Ectodermal cell (in vitro differentiated cells): Measurements from ENCODE around the gene OR4D1.

Source experiments
- H3K27ac ChIP-seq: 2 replicates; pipeline ENCODE4 v1.7.0; 2013; ENCODE audit warnings: mild to moderate bottlenecking, low read depth, low read length; ENCODE audit not compliant: insufficient read depth, poor library complexity, severe bottlenecking
- H3K27me3 ChIP-seq: 2 replicates; pipeline ENCODE4 v1.7.0; 2013; ENCODE audit warnings: mild to moderate bottlenecking, low read length; ENCODE audit not compliant: insufficient read depth, control insufficient read depth, poor library complexity, severe bottlenecking
- H3K36me3 ChIP-seq: one replicate; pipeline ENCODE4 v1.7.0; 2013; ENCODE audit warnings: low read length; ENCODE audit not compliant: control insufficient read depth, insufficient read depth
- H3K4me1 ChIP-seq: one replicate; pipeline ENCODE4 v1.7.0; 2013; ENCODE audit warnings: low read length; ENCODE audit not compliant: control insufficient read depth, insufficient read depth
- H3K4me3 ChIP-seq: 2 replicates; pipeline ENCODE4 v1.7.0; 2013; ENCODE audit warnings: low read depth, low read length, control low read depth; ENCODE audit not compliant: insufficient read depth
- H3K9me3 ChIP-seq: 2 replicates; pipeline ENCODE4 v1.7.0; 2013; ENCODE audit warnings: mild to moderate bottlenecking, low read length, moderate library complexity; ENCODE audit not compliant: control insufficient read depth
- WGBS, 2 experiments: methylation state at CpG; one replicate each; pipeline ENCODE4 v1.1.7; 2013; ENCODE audit warnings: missing lambda C conversion rate in 2 of 2; 5-methylcytosine and 5-hydroxymethylcytosine counted together

The OR4D1 gene

DNA sequence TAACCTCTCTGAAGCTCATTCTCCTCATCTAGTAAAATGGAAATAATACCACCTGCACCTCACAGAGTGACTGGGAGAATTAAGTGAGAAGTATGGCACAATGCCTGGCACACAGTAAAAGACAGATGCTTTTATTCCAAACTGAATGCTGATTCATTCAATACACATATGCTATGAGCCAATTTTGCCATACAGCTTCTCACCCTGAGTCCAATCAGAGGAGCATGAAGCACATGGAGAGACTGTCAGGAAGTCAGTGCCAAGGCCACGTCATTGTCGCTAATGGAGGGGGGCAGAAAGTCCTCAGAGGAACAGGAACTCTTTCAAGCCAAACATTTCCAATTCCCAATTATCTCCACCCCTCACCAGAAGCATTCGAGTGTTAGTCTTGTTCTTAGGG, 59.3 kb downstream of the OR4D1 start:
- WGBS, 2 experiments = 95% methylated on average over 3 of the region's 3 CpGs
- H3K27ac ChIP-seq = no peak overlapping the region
- peaks cover 11% of the 10 kb centered on the region for H3K36me3 ChIP-seq

DNA sequence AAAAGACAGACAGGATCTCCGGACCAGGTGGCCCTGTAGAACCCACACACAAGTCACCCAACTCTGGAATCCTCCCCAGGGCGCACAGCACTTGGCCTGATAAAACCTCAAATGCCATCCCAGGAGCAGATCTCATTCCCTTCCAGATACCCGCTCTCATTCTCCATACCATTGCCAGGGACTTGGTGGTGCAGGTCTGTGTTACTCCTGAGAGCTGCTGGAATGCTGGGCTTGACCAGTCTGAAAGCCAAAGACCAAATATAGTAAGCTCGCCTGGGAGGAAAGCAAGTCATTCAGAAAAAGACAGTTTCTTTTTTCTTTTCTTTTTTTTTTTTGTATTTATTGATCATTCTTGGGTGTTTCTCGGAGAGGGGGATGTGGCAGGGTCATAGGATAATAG, 60.2 kb downstream of the OR4D1 start:
- Histone ChIP-seq H3K27ac (no peak overlapping the region), H3K36me3 (peaks cover 15% of the 10 kb centered on the region)
- WGBS, 2 experiments = 88 to 94% methylated on average over 4 of the region's 5 CpGs

More for the DNA sequence above, 59.3 kb downstream of the OR4D1 start:
- H3K27me3 ChIP-seq = no peaks in the 10 kb centered on the region
- no peak overlapping the region for H3K4me3 ChIP-seq
- no peaks in the 10 kb centered on the region for H3K4me1 ChIP-seq
- no peaks in the 10 kb centered on the region for H3K9me3 ChIP-seq

More for the DNA sequence above, 60.2 kb downstream of the OR4D1 start:
- Histone ChIP-seq H3K27me3 (no peaks in the 10 kb centered on the region), H3K4me1 (no peaks in the 10 kb centered on the region), H3K4me3 (no peak overlapping the region), H3K9me3 (no peaks in the 10 kb centered on the region)
